ENCODE data around the gene USP32. TPM values are rescaled to one million over a fixed set of nuclear protein-coding genes. Genes with fewer than 3 reads are reported as not detected.

USP32 gene
- total and polyA plus RNA-seq, 12 donors, result 22.0 to 99.3 (median 54.4) TPM

DNA sequence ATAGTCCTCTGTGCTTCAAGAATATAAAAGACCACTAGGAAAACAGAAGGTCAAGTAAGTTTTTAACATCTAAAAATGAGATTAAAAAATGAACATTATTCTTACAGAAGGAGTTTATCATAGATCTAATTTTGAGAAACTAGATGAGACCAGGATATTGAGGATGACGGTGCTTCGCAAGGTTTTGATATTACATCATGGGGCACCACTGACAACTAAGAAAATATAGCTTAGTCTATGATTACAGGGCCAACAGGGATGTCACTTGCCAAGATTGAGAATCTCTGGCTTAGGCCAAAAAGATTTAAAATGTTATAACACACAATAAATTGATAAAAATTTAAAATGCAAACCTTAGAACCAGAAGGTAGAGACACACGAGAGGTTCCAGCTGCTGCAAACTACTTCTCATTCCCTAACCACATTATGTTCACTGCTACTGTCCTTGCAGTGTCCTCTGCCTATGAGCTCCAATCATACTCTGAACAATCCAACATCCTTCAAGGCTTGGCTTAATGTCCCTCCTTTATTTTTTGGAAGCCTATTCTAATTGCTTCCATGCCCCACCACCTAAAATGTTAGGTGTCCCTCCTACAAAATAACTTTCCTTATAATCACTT lies 33.2 kb downstream of the USP32 start:
- intact Hi-C loops (cut with DNase I), result loop anchor here in 1 of 2 donors (5.0 kb wide), 1 partner anchor 34 kb away; the partner anchor contains the start of gene USP32
- Histone ChIP-seq H3K4me1 (replicated peaks in 1 of 2) (peaks cover 34 to 56% of the 10 kb centered on the region in 2 donors), H3K27ac (no peak overlapping the region), H3K4me3 (no peak overlapping the region), H3K27me3 (no peaks in the 10 kb centered on the region), H3K36me3 (replicated peaks in 1 of 2) (no peaks in the 10 kb centered on the region), H3K9me3 (replicated peaks in 1 of 3) (no peaks in the 10 kb centered on the region)
- 48 to 68% (median 58%) methylated on average over 3 of the region's 3 CpGs for WGBS, 4 donors
- no peak for DNase-seq
- TF ChIP-seq, protein P1, sequence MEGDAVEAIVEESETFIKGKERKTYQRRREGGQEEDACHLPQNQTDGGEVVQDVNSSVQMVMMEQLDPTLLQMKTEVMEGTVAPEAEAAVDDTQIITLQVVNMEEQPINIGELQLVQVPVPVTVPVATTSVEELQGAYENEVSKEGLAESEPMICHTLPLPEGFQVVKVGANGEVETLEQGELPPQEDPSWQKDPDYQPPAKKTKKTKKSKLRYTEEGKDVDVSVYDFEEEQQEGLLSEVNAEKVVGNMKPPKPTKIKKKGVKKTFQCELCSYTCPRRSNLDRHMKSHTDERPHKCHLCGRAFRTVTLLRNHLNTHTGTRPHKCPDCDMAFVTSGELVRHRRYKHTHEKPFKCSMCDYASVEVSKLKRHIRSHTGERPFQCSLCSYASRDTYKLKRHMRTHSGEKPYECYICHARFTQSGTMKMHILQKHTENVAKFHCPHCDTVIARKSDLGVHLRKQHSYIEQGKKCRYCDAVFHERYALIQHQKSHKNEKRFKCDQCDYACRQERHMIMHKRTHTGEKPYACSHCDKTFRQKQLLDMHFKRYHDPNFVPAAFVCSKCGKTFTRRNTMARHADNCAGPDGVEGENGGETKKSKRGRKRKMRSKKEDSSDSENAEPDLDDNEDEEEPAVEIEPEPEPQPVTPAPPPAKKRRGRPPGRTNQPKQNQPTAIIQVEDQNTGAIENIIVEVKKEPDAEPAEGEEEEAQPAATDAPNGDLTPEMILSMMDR (IDR thresholded peaks at IDR 0.05), result no peak
- no peak for TF ChIP-seq POLR2A (IDR thresholded peaks at IDR 0.05)

DNA sequence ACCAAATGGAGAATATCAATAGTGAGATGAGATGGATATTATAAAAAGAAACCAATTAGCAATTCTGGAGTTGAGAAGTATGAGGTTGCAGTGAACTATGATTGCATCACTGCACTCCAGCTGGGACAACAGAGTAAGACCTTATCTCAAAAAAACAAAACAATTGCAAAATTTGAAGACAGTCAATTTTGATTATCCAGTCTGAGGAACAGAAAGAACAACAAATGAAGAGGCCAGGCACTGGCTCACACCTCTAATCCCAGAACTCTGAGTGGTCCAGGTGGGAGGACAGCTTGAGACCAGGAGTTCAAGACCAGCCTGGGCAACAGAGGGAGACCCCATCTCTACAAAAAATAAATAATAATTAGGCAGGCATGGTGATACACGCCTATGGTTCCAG lies 35.0 kb downstream of the USP32 start:
- DNase-seq, result peak in 6 of 7 donors; percentile 23 to 62 (median 42)
- H3K4me3 ChIP-seq, result no peak overlapping the region
- intact Hi-C loops (cut with DNase I), result loop anchor here in 1 of 2 donors (5.0 kb wide), 1 partner anchor 35 kb away; the partner anchor contains the start of gene USP32
- no peak for TF ChIP-seq POLR2A (IDR thresholded peaks at IDR 0.05)
- TF ChIP-seq, protein P1 (IDR thresholded peaks at IDR 0.05), result no peak
- H3K36me3 ChIP-seq (replicated peaks in 1 of 2), result no peaks in the 10 kb centered on the region
- WGBS, 4 donors, result 96 to 100% (median 100%) methylated on average over 1 of the region's 1 CpG
- H3K4me1 ChIP-seq (replicated peaks in 1 of 2), result peaks cover 34 to 58% of the 10 kb centered on the region in 2 donors
- no peaks in the 10 kb centered on the region for H3K9me3 ChIP-seq (replicated peaks in 1 of 3)
- H3K27ac ChIP-seq, result peak overlapping the region in 3 of 5 donors; percentile 24 to 61 (median 45)
- no peaks in the 10 kb centered on the region for H3K27me3 ChIP-seq

DNA sequence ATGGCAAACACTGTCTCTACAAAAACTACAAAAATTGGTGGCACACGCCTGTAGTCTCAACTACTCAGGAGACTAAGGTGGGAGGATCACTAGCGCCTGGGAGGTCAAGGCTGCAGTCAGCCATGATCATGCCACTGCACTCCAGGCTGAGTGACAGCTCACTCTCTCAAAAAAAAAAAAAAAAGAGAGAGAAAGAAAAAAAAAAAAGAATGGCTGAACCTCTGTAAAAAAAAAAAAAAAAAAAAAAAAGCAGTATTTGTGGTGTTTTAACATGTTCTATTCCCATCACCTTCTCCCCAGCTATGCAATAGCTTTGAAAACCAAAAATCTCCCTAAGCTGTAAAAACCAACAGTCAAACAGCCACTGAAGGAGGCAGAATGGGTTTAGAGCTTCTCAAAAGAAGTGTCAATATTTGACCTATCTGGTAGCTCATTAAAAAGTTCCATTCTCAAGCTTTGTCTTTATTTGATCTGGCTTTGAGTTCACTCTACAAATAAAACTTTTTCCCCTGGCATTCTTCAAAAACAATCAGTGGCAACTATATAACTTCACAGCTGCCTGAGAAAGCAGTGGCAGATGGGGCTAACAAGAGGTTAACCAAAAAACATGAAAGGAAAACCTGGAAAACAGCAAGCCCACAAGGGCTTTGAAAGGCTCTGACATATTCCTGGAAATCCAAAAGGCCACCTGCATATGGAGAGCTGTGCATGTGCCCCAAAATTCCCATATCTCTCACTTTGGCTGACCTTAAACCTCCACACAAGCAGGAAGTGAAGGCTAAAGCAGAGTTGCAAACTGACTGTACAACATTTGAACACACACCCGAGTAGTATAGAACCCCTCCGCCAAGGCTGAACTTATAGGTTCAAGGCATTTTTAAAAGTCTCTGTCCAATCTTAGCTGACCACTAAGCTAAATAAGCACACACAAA lies 36.0 kb downstream of the USP32 start:
- no peaks in the 10 kb centered on the region for H3K36me3 ChIP-seq (replicated peaks in 1 of 2)
- whole genome bisulfite sequencing, 4 donors, result 70 to 71% (median 71%) methylated on average over 4 of the region's 4 CpGs
- peak overlapping the region in 2 of 5 donors; percentile 37 to 46 for H3K27ac ChIP-seq
- peaks cover 34 to 58% of the 10 kb centered on the region in 2 donors for H3K4me1 ChIP-seq (replicated peaks in 1 of 2)
- no peaks in the 10 kb centered on the region for H3K9me3 ChIP-seq (replicated peaks in 1 of 3)
- intact Hi-C loops (cut with DNase I), result loop anchor here in 1 of 2 donors (5.0 kb wide), 1 partner anchor 36 kb away; the partner anchor contains the start of gene USP32
- H3K27me3 ChIP-seq, result no peaks in the 10 kb centered on the region
- peak in 3 of 7 donors; percentile 36 to 56 (median 52) for DNase-seq
- no peak overlapping the region for H3K4me3 ChIP-seq
- TF ChIP-seq POLR2A (IDR thresholded peaks at IDR 0.05), result no peak
- TF ChIP-seq, protein P1 (IDR thresholded peaks at IDR 0.05), result no peak

DNA sequence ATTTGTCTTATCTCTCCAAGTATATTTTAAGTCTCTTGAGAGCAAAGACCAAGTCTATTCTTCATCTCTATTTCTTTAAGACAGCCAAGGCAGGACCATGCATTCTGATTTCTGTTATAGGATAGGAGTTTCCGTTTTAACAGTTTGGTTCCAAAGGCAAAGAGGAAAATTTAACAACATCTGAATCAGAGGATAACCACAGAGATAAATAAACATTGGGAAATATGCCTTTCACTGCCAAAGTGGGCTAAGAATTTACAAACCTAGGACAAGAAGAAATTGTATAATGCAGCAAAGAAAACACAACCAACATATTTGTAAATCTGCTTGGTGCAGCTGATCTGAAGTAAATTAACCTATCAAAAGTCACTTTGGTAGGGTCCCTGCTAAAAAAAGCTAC lies 37.7 kb downstream of the USP32 start:
- Histone ChIP-seq H3K9me3 (replicated peaks in 1 of 3) (no peaks in the 10 kb centered on the region), H3K27ac (peak overlapping the region in 2 of 5 donors; percentile 23 to 33), H3K4me1 (replicated peaks in 1 of 2) (peaks cover 34 to 57% of the 10 kb centered on the region in 2 donors), H3K36me3 (replicated peaks in 1 of 2) (no peaks in the 10 kb centered on the region), H3K27me3 (no peaks in the 10 kb centered on the region), H3K4me3 (no peak overlapping the region)
- intact Hi-C loops (cut with DNase I), result no loop called here
- no peak for TF ChIP-seq POLR2A (IDR thresholded peaks at IDR 0.05)
- TF ChIP-seq, protein P1 (IDR thresholded peaks at IDR 0.05), result no peak
- no peak for DNase-seq
- 9 to 21% (median 12%) methylated on average over 1 of the region's 1 CpG for WGBS, 4 donors
